Activated CD8-positive, alpha-beta memory T cell treated with anti-CD3 and anti-CD28 coated beads, Interleukin-2, amount 50 U/mL, for 1 hour (primary cell): ENCODE results near the gene PLPPR3.
"Not testable (repeated sequence)": the region's sequence is repeated elsewhere in the genome, so short reads cannot be mapped to it uniquely, and the experiment has no call there.

Experiments
- DNase-seq: peaks from one replicate; pipeline ENCODE4 v3.0.0-alpha.2; 2020; ENCODE audit errors: extremely low read depth

PLPPR3 gene

DNA sequence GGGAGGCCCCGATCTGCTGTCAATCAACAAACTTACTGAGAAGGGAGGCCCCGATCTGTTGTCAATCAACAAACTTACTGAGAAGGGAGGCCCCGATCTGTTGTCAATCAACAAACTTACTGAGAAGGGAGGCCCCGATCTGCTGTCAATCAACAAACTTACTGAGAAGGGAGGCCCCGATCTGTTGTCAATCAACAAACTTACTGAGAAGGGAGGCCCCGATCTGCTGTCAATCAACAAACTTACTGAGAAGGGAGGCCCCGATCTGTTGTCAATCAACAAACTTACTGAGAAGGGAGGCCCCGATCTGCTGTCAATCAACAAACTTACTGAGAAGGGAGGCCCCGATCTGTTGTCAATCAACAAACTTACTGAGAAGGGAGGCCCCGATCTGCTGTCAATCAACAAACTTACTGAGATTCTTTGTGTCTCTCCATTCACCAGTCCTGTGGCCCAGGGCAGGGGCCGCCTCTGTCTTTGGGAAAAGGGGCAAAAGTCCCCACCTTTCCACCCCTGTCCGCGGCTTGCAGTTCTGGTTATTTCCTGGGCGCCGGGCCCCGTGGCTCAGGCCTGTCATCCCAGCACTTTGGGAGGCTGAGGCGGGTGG is 32.0 kb upstream of the PLPPR3 start:
- not testable (repeated sequence) for DNase-seq

DNA sequence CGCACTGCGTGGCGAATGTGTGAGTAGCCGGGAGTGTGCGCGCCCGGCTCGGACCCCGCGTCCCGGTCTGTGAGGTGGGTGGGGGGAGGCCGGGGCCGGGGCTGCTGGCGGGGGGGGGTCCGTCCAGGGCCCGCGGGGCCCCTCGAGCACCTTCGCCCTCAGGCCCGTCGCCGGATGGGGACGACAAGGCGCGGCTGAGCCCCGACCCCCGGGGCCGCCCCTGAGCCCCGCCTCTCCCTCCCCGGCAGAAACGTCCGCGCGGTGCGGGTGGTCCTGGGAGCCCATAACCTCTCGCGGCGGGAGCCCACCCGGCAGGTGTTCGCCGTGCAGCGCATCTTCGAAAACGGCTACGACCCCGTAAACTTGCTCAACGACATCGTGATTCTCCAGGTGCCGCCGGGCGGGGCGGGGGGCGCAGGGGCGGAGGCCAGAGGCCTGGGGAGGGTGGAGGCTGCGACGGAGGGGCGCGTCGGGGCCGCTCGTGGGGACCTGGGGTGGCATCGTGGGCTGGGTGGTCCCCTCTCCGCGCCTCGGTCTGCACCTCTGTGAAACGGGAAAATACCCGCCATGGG is 31.3 kb upstream of the PLPPR3 start:
- no peak for DNase-seq

DNA sequence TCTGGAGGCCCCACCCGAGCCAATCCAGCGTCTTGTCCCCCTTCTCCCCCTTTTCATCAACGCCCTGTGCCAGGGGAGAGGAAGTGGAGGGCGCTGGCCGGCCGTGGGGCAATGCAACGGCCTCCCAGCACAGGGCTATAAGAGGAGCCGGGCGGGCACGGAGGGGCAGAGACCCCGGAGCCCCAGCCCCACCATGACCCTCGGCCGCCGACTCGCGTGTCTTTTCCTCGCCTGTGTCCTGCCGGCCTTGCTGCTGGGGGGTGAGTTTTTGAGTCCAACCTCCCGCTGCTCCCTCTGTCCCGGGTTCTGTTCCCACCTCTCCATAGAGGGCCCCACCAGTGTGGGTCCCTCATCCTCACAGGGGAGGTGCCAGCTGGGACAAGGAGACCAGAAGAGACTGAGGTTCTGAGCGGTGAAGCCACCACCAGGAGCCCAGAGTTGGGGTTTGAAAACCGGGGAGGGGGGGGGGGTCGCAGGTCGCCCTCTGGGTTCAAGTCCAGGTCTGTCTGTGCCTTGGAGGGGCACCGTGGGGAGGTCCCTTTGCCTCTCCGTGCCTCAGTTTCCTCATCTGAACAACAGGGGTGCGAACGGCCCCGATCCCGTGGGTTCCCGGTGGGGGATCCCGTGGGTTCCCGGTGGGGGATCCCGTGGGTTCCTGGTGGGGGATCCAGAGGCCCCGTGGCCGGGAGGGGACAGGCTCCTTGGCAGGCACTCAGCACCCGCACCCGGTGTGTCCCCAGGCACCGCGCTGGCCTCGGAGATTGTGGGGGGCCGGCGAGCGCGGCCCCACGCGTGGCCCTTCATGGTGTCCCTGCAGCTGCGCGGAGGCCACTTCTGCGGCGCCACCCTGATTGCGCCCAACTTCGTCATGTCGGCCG is 30.6 kb upstream of the PLPPR3 start, which contains the start of gene ELANE:
Gene ELANE (plus strand): TSS at position 168 of the 878 bp plus-strand sequence. CDS start 26 bp downstream, at position 194.
- no peak for DNase-seq

DNA sequence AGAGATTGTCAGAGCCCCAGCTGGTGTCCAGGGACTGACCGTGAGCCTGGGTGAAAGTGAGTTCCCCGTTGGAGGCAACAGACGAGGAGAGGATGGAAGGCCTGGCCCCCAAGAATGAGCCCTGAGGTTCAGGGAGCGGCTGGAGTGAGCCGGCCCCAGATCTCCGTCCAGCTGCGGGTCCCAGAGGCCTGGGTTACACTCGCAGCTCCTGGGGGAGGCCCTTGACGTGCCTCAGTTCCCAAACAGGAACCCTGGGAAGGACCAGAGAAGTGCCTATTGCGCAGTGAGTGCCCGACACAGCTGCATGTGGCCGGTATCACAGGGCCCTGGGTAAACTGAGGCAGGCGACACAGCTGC is 29.2 kb upstream of the PLPPR3 start:
- DNase-seq = no peak

DNA sequence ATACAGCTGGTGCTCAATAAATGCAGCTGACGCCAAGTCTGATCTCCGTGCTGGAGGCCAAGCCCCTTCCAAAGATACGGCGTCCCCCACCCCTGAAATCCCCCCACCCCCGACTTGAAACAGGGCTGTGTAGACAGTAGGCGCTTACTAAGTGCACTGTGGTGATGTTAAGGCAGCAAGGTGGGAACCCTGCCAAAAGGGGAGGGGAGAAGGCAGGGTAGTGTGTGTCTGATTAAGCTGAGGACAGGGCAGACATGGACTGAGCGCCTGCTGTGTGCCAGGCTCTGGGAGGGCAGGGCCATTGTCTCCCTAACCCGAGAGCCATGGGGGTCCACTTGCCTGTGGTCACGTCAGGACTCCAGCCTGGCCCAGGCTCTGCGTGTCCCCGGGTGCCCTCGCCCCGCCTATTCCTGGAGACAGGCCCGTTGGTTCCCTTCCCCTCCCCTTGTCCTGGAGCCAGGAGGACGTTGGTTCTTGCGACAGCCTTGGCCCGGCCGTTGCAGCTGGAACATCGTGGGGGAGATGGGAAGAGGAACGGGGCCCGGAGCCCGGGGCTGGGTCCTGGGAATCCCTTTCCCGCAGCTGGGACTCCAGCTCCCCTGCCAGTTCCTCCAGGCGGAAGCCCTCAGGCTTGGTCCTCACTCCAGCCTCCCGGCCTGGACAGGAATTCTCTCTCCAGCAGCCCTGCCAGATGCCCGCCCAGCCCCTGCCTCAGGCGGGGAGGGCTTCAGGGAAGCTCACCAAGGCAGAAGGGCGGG is 28.6 kb upstream of the PLPPR3 start:
- DNase-seq = no peak

DNA sequence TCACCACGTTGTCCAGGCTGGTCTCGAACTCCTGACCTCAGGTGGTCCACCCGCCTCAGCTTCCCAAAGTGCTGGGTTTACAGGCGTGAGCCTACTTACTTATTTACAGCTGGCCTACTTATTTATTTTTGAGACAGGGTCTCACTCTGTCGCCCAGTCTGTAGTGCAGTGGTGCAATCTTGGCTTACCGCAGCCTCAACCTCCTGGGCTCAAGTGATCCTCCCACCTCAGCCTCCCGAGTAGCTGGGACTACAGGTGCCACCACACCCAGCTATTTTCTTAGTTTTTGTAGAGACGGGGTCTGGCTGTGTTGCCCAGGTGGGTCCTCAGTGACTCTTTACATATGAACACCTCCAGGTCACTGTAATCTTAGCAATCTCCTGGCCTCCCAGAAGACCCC is 27.4 kb upstream of the PLPPR3 start:
- DNase-seq = not testable (repeated sequence)

DNA sequence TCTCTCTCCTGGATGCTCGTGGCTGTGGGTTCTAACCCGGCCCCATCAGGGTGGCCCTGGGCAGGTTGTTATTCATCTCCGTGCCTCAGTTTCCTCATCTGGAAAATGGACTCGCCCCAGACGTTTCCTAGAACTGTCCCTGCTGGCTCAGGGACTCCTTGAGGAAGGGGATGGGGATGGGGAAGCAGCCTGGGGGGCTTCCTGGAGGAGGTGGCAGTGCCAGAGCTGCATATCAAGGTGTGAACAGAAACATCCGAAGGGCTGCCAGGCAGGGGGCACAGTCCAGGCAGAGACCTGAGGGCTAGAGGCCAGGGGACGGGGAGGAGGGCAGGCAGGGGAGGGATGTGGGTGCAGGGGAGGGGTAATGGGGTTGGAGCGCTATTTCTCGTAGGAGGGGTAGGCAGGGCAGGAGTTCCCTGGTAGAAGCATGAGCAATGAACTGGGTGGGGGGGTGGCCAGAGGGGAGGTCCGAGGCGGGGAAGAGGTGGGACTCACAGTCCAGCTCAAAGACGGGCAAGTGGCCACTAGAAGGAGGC is 26.7 kb upstream of the PLPPR3 start:
- no peak for DNase-seq

DNA sequence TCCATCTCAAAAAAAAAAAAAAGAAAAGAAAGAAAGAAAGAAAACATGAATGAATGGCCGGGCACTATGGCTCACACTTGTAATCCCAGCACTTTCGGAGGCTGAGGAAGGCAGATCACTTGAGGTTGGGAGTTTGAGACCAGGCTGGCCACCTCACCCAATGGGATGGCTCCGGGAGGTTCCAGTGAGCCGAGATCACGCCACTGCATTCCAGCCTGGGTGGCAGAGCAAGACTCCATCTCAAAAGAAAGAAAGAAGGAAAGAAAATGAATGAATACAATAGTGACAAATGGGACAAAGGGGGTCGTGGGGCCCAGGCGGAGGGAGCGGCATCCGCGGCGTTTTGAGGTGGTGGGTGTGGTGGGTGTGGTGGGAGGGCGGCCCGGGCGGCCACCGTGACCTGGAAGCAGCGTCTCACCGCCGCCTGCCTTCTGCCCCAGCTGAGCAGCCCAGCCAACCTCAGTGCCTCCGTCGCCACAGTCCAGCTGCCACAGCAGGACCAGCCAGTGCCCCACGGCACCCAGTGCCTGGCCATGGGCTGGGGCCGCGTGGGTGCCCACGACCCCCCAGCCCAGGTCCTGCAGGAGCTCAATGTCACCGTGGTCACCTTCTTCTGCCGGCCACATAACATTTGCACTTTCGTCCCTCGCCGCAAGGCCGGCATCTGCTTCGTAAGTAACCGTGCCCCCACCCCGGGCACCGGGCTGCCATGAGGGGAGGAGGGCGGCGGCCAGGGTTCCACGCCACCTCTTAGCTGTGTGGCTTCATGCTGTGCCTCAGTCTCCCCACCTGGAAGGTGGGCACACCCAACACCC is 24.2 kb upstream of the PLPPR3 start:
- no peak for DNase-seq

DNA sequence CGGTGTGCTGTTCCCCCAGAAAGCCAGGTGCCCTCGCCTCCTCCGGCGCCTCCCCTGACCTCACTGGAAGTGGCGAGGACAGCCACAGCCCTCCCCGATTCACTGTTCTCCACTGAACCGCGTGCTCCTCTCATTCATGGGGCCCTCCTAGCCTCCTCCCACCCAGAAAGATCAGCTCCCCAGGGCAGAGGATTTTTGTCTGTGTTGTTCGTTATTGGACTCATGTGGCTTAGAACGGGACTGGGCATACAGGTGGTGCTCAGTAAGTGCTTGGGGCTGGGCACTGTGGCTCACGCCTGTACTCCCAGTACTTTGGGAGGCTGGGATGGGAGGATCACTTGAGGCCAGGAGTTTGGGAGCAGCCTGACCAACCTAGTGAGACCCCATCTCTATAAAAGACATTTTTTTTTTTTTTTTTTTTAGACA is 22.8 kb upstream of the PLPPR3 start:
- no peak for DNase-seq

DNA sequence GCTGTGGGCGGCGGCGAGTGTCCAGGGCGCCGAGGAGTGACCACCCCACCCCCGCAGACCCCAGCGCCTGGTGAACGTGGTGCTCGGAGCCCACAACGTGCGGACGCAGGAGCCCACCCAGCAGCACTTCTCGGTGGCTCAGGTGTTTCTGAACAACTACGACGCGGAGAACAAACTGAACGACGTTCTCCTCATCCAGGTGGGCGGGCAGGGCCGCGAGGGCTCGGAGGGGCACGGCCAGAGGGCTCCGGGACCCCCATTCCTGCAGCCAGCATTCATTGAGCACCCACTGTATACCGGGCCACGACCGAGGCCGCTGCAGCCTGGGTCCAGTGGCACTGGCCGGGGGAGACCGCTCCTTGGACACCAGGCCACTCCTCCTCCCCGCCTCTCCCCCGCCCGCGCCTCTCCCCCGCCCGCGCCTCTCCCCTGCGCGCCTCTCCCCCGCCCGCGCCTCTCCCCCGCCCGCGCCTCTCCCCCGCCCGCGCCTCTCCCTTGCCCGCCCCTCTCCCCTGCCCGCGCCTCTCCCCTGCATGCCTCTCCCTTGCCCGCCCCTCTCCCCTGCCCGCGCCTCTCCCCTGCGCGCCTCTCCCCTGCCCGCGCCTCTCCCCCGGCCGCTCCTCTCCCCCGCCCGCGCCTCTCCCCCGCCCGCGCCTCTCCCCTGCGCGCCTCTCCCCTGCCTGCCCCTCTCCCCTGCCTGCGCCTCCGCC is 22.2 kb upstream of the PLPPR3 start:
- DNase-seq = no peak

DNA sequence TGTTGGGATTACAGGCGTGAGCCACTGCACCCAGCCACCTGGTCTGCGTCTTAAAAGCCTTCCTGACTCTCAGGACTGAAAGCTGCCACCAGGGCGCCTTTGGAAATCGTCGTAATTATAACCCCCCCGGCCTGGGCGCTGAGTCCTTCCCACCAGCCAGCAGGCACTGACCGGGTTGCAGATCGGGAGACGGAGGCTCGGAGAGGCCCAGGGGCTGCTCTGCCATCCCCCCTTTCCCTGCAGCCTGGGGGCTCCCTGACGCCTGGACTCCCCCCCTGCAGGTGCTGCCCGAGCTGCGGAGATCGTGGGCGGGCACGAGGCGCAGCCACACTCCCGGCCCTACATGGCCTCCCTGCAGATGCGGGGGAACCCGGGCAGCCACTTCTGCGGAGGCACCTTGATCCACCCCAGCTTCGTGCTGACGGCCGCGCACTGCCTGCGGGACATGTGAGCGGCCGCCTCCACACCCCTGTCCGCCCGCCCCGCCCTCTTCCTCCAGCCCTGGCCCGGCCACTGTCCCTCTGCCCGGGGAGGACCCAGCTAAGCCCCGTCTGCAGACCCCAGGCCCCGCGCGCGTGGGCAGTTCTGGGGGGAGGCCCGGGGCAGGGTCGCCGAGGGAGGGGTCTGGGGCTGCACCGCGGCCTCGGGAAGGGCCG is 21.6 kb upstream of the PLPPR3 start:
- no peak for DNase-seq

DNA sequence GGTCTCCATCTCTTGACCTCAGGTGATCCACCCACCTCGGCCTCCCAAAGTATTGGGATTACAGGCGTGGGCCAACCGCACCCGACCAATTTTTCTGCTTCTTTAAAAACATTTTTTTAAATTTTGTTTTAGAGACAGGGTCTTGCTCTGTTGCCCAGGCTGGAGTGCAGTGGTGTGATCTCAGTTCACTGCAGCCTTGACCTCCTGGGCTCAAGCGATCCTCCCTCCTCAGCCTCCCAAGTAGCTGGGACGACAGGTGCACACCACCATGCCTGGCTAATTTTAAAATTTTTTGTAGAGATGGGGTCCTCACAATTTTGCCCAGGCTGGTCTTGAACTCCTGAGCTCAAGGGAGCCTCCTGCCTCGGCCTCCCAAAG is 21.0 kb upstream of the PLPPR3 start:
- not testable (repeated sequence) for DNase-seq

DNA sequence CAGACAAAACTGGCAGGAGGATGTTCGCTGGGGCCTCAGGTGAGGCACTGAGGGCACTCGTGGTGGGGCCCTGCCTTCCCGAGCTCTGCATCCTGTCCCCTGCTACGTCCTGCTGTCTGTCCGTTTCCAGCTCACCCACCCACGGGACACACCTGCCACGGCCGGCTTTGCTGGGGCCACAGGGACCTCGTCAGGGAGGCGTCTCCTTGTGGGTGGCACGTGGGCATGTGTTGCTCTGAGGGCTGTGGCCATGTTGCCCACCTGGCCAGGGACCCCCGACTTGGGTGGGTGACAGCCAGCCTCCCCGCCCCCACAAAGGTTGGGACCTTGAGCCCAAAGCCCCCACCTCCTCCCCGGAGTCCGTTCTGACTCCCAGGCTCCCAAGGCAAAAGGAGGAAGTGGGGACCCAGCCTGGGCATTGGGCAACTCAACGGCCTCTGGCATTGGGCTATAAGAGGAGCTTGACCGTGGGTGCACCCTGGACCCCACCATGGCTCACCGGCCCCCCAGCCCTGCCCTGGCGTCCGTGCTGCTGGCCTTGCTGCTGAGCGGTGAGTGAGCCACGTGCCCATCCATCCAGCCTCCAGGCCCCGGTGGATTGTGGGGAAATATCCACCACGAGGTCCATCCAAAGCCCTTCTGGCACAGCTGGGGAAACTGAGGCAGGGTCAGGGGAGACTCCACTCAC is 18.9 kb upstream of the PLPPR3 start, which contains the start of gene PRTN3:
Gene PRTN3 (plus strand): TSS at position 481 of the 688 bp plus-strand sequence. CDS start 10 bp downstream, at position 491.
- no peak for DNase-seq

DNA sequence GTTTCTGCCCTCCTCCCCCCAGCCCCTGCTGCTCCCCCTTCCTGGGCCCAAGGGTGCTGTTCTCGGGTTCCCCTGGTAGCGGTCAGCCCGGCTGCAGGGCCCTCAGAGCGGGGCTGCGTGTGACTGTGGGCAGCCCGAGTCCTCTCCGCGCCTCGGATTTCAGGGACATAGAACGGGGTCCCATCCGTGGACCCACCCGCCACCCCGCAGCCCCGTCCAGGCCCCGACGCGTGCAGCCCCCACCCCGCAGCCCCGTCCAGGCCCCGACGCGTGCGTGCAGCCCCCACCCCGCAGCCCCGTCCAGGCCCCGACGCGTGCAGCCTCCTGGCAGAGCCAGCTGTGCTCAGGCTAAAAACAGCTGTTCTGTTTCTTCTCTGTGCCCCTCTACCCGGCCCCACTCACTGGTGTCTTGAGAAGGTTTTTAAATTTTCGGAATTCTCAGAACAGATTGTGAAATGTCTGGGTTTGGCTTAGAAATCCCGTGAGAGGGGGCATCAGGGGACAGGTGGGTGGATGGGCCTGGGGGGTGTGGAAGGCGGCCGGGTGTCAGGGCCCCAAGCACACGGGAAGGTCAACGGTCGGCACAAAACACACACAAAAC is 13.6 kb upstream of the PLPPR3 start:
- DNase-seq = no peak

DNA sequence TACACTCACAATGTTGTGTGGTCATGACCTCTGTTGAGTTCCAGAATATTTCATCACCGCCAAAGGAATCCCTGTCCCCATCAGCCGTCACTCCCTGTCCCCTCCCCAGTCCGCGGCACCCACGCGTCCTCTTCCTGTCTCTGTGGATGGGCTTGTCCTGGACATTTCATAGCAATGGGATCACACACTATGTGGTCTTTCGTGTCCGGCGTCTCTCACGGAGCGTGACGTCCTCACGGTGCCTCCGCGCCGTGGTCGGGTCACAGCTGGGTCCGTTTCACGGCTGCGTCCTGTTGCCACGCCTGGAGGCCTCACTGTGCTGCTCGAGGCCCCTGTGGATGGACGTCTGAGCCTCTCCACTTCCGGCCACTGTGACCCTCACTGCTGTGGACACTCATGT is 12.5 kb upstream of the PLPPR3 start:
- no peak for DNase-seq

DNA sequence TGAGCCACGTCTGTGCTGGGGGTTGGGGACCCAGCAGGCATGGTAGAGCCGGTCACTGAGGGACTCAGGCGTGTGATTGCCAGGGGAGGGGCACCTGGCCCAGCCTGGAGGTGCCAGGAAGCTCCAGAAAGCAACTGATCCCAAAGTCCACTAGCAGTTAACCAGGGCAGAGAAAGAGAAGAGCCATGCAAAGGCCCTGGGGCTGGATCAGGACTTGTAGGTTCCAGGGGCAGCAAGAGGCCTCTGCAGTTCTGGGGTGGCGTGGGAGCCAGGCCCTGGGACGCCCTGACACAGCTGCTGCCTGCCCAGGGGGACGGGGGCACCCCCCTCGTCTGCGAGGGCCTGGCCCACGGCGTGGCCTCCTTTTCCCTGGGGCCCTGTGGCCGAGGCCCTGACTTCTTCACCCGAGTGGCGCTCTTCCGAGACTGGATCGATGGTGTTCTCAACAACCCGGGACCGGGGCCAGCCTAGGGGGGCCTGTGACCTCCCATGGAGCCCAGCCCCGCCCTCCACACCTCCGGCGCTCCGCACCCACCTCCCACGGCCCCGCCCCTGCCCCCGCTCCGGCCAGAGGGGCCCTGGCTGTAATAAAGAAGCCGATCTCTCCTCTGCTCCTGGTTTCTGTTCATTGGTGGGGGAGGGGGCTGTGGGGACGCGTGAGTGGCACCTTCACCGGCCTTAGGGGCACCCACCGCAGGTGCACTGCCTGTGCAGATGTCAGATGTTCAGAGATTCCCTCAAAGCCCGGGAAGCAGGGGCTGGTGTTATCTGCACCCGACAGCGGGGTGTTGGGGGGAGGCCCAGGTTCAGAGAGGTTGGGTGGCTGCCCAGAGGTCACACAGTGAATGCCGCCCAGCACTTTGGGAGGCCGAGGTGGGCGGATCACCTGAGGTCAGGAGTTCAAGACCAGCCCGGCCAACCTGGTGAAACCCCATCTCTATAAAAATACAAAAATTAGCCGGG is 9.9 kb upstream of the PLPPR3 start:
- no peak for DNase-seq

DNA sequence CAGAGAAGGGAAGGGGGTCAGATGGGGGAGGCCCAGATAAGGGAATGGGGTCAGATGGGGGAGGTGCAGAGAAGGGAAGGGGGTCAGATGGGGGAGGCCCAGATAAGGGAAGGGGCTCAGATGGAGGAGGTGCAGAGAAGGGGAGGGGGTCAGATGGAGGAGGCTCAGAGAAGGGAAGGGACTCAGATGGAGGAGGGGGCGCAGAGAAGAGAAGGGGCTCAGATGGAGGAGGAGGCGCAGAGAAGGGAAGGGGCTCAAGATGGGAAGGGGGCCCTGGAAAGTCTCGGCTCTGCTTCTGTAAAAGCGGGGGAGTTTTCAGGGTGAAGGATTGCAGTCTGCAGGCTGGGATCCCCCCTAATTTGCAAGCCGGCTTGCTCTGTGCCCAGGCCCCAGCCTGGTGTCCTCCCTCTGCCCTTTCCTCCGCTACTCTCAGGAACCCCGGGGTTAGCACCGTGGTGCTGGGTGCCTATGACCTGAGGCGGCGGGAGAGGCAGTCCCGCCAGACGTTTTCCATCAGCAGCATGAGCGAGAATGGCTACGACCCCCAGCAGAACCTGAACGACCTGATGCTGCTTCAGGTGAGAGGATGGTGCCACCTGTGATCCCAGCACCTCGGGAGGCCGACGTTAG is 7.5 kb upstream of the PLPPR3 start:
- no peak for DNase-seq
